ENCODE measurements around the gene XCR1. TPM values are rescaled to one million over a fixed set of nuclear protein-coding genes. Genes with fewer than 3 reads are reported as not detected.

Gene XCR1
- total and polyA plus RNA-seq, 2 donors (not counting 1 experiment from before 2014, with no cell fraction given), result 0.01 TPM; not detected in 1

- H3K27me3 Mint-ChIP-seq, result no peaks in the 10 kb centered on the region
- no peaks in the 10 kb centered on the region for H3K36me3 ChIP-seq (replicated peaks in 1 of 2; ENCODE audit: control extremely low read depth in 1 of 2, control insufficient read depth in 1 of 2, extremely low read depth in 1 of 2, insufficient read depth in 2 of 2, low read length in 1 of 2)
- peaks cover 11 to 16% of the 10 kb centered on the region in 2 donors for H3K4me1 ChIP-seq (ENCODE audit: control insufficient read depth in 2 of 2, insufficient read depth in 2 of 2, low read length in 2 of 2)
- peak overlapping the region; percentile 2 for H3K27ac Mint-ChIP-seq
- H3K4me2 ChIP-seq (replicated peaks; ENCODE audit: low read depth, low read length, poor library complexity, severe bottlenecking), result no peak overlapping the region
- H3K9ac ChIP-seq (ENCODE audit: low read length), result no peak overlapping the region
- no peaks in the 10 kb centered on the region for H3K79me2 ChIP-seq (ENCODE audit: control insufficient read depth, insufficient read depth, low read length)
- peaks cover 0 to 35% (median 28%) of the 10 kb centered on the region in 3 donors for H3K9me3 ChIP-seq (ENCODE audit: control extremely low read depth in 1 of 3, control insufficient read depth in 2 of 3, insufficient read depth in 1 of 3, low read length in 2 of 3)
- peak; percentile 46 for DNase-seq
- ChIA-PET CTCF (no interaction called here), POLR2A (interaction anchor here (0.6 kb wide), 2 partner anchors 32 to 35 kb away, joined by 3 to 7 read pairs; no protein-coding TSS in a partner anchor)
- no peak overlapping the region for H3K4me3 ChIP-seq (ENCODE audit: control extremely low read depth in 1 of 5, extremely low read depth in 1 of 5, insufficient read depth in 1 of 5, low read depth in 2 of 5, low read length in 4 of 5)
- peaks cover 16% of the 10 kb centered on the region for H3K4me1 Mint-ChIP-seq
- peak; percentile 28 for ATAC-seq (ENCODE audit: low read depth)
- no peak overlapping the region for H2AFZ ChIP-seq (ENCODE audit: insufficient read depth, low read depth, low read length, poor library complexity, severe bottlenecking)
- H3K27me3 ChIP-seq (replicated peaks in 1 of 4; ENCODE audit: control extremely low read depth in 1 of 4, control insufficient read depth in 3 of 4, insufficient read depth in 4 of 4, low read length in 3 of 4), result no peaks in the 10 kb centered on the region
- WGBS (ENCODE audit: insufficient coverage), result no CpG with 5 or more reads among the region's 1 CpG
- no peak for TF ChIP-seq EZH2 (IDR thresholded peaks at IDR 0.05; ENCODE audit: borderline replicate concordance, insufficient read depth, low read depth, low read length, poor library complexity, severe bottlenecking)
- no peak for TF ChIP-seq CTCF (IDR thresholded peaks at IDR 0.05)
- peaks cover 8% of the 10 kb centered on the region for H3K9me3 Mint-ChIP-seq (ENCODE audit: insufficient read depth)
- no peak overlapping the region for H3K27ac ChIP-seq (ENCODE audit: low read length in 2 of 2)
- no peaks in the 10 kb centered on the region for H4K20me1 ChIP-seq (ENCODE audit: control insufficient read depth, insufficient read depth, low read length, poor library complexity, severe bottlenecking)
- intact Hi-C loops (cut with micrococcal nuclease), result no loop called here
- H3K4me3 Mint-ChIP-seq, result peak overlapping the region; percentile 18
Observed at GRCh38 chr3:46029953-46030543, 2.8 kb upstream of the XCR1 start.

GRCh38 chr3:46027736-46028397, 584 bp upstream of the XCR1 start:
- H3K27ac Mint-ChIP-seq, result no peak overlapping the region
- 98% methylated on average over 5 of the region's 6 CpGs for WGBS (ENCODE audit: insufficient coverage)

More at GRCh38 chr3:46027736-46028397, 584 bp upstream of the XCR1 start:
- ChIA-PET POLR2A (no interaction called here), CTCF (interaction anchor here (0.7 to 1.8 kb wide), 3 partner anchors 50 to 159 kb away, joined by 3 to 7 read pairs (median 5); no protein-coding TSS in a partner anchor)
- DNase-seq (no peak), ATAC-seq (ENCODE audit: low read depth) (no peak)
- peaks cover 0 to 35% (median 28%) of the 10 kb centered on the region in 3 donors for H3K9me3 ChIP-seq (ENCODE audit: control extremely low read depth in 1 of 3, control insufficient read depth in 2 of 3, insufficient read depth in 1 of 3, low read length in 2 of 3)
- Mint-ChIP-seq H3K9me3 (ENCODE audit: insufficient read depth) (peaks cover 8% of the 10 kb centered on the region), H3K4me1 (peaks cover 16% of the 10 kb centered on the region), H3K4me3 (no peak overlapping the region), H3K27me3 (peaks cover 7% of the 10 kb centered on the region)
- intact Hi-C loops (cut with micrococcal nuclease), result no loop called here
- no peaks in the 10 kb centered on the region for H3K36me3 ChIP-seq (replicated peaks in 1 of 2; ENCODE audit: control extremely low read depth in 1 of 2, control insufficient read depth in 1 of 2, extremely low read depth in 1 of 2, insufficient read depth in 2 of 2, low read length in 1 of 2)
- no peaks in the 10 kb centered on the region for H4K20me1 ChIP-seq (ENCODE audit: control insufficient read depth, insufficient read depth, low read length, poor library complexity, severe bottlenecking)
- H3K9ac ChIP-seq (ENCODE audit: low read length), result no peak overlapping the region
- peaks cover 11 to 16% of the 10 kb centered on the region in 2 donors for H3K4me1 ChIP-seq (ENCODE audit: control insufficient read depth in 2 of 2, insufficient read depth in 2 of 2, low read length in 2 of 2)
- no peaks in the 10 kb centered on the region for H3K79me2 ChIP-seq (ENCODE audit: control insufficient read depth, insufficient read depth, low read length)
- TF ChIP-seq CTCF (IDR thresholded peaks at IDR 0.05) (no peak), EZH2 (IDR thresholded peaks at IDR 0.05; ENCODE audit: borderline replicate concordance, insufficient read depth, low read depth, low read length, poor library complexity, severe bottlenecking) (no peak)
- H3K27me3 ChIP-seq (replicated peaks in 1 of 4; ENCODE audit: control extremely low read depth in 1 of 4, control insufficient read depth in 3 of 4, insufficient read depth in 4 of 4, low read length in 3 of 4), result no peaks in the 10 kb centered on the region
- H3K4me2 ChIP-seq (replicated peaks; ENCODE audit: low read depth, low read length, poor library complexity, severe bottlenecking), result no peak overlapping the region
- H3K27ac ChIP-seq (ENCODE audit: low read length in 2 of 2), result no peak overlapping the region
- H2AFZ ChIP-seq (ENCODE audit: insufficient read depth, low read depth, low read length, poor library complexity, severe bottlenecking), result no peak overlapping the region
- H3K4me3 ChIP-seq (ENCODE audit: control extremely low read depth in 1 of 5, extremely low read depth in 1 of 5, insufficient read depth in 1 of 5, low read depth in 2 of 5, low read length in 4 of 5), result no peak overlapping the region

All from B cell (primary cell).